ENCODE measurements around the gene PLB1. TPM values are rescaled to one million over a fixed set of nuclear protein-coding genes. Genes with fewer than 3 reads are reported as not detected.

The PLB1 gene
- total and polyA plus RNA-seq, 2 experiments from 2014 or later, result 0.06 to 0.21 TPM

DNA sequence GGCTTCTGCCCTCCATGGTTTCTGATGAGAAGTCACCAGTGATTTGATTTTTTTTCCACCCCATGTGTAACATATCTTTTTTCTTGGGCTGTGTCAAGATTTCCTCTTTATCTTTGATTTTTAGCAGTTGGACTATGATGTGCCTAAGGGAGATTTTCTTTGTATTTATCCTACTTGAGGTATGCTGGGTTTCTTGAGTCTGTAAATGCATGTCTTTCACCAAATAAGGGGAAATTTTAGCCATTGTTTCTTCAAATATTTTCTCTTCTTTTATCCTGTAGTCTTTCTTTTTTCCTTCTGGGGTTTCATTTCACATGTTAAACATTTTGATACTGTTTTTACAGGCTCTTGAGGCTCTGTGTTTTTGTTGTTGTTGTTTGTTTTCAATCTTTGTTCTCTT is 33.7 kb upstream of the PLB1 start:
- Histone ChIP-seq H3K27me3 (ENCODE audit: insufficient read depth) (no peaks in the 10 kb centered on the region), H3K4me2 (no peak overlapping the region), H3F3A (replicated peaks; ENCODE audit: low read depth) (no peaks in the 10 kb centered on the region), H2AFZ (no peak overlapping the region), H3K9me2 (ENCODE audit: insufficient read depth) (0 out of 2 replicates have a peak, but pooled peaks cover 8% of the 10 kb centered on the region), H3K27ac (ENCODE audit: low read depth) (no peak overlapping the region), H3K79me2 (replicated peaks; ENCODE audit: insufficient read depth) (no peaks in the 10 kb centered on the region), H4K20me1 (replicated peaks; ENCODE audit: insufficient read depth) (no peaks in the 10 kb centered on the region), H3K4me3 (no peak overlapping the region), H3K4me1 (ENCODE audit: insufficient read depth) (no peaks in the 10 kb centered on the region), H3K36me3 (ENCODE audit: insufficient read depth) (no peaks in the 10 kb centered on the region)
- DNase-seq (ENCODE audit: low spot score) (no peak), ATAC-seq (no peak)
- H3K27ac Mint-ChIP-seq, result no peak overlapping the region
- no peaks in the 10 kb centered on the region for H3K27me3 Mint-ChIP-seq (ENCODE audit: insufficient read depth, low read depth, poor library complexity)
- no peaks in the 10 kb centered on the region for H3K36me3 Mint-ChIP-seq (ENCODE audit: low read depth)
- H3K9me3 Mint-ChIP-seq, result peaks cover 12% of the 10 kb centered on the region; the same call in 1 of the 3 replicates
- no peaks in the 10 kb centered on the region for H3K4me1 Mint-ChIP-seq
- no peak overlapping the region for H3K4me3 Mint-ChIP-seq
- no peak for TF ChIP-seq NANOG (IDR thresholded peaks at IDR 0.05; ENCODE audit: borderline replicate concordance)
- TF ChIP-seq, protein P1, sequence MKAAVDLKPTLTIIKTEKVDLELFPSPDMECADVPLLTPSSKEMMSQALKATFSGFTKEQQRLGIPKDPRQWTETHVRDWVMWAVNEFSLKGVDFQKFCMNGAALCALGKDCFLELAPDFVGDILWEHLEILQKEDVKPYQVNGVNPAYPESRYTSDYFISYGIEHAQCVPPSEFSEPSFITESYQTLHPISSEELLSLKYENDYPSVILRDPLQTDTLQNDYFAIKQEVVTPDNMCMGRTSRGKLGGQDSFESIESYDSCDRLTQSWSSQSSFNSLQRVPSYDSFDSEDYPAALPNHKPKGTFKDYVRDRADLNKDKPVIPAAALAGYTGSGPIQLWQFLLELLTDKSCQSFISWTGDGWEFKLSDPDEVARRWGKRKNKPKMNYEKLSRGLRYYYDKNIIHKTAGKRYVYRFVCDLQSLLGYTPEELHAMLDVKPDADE (IDR thresholded peaks at IDR 0.05), result no peak
- TF ChIP-seq POLR2AphosphoS5 (IDR thresholded peaks at IDR 0.05; ENCODE audit: low read depth), result no peak
- no peak for TF ChIP-seq ZNF114 (CRISPR knock-in tag; IDR thresholded peaks at IDR 0.05)
- TF ChIP-seq, protein P2, sequence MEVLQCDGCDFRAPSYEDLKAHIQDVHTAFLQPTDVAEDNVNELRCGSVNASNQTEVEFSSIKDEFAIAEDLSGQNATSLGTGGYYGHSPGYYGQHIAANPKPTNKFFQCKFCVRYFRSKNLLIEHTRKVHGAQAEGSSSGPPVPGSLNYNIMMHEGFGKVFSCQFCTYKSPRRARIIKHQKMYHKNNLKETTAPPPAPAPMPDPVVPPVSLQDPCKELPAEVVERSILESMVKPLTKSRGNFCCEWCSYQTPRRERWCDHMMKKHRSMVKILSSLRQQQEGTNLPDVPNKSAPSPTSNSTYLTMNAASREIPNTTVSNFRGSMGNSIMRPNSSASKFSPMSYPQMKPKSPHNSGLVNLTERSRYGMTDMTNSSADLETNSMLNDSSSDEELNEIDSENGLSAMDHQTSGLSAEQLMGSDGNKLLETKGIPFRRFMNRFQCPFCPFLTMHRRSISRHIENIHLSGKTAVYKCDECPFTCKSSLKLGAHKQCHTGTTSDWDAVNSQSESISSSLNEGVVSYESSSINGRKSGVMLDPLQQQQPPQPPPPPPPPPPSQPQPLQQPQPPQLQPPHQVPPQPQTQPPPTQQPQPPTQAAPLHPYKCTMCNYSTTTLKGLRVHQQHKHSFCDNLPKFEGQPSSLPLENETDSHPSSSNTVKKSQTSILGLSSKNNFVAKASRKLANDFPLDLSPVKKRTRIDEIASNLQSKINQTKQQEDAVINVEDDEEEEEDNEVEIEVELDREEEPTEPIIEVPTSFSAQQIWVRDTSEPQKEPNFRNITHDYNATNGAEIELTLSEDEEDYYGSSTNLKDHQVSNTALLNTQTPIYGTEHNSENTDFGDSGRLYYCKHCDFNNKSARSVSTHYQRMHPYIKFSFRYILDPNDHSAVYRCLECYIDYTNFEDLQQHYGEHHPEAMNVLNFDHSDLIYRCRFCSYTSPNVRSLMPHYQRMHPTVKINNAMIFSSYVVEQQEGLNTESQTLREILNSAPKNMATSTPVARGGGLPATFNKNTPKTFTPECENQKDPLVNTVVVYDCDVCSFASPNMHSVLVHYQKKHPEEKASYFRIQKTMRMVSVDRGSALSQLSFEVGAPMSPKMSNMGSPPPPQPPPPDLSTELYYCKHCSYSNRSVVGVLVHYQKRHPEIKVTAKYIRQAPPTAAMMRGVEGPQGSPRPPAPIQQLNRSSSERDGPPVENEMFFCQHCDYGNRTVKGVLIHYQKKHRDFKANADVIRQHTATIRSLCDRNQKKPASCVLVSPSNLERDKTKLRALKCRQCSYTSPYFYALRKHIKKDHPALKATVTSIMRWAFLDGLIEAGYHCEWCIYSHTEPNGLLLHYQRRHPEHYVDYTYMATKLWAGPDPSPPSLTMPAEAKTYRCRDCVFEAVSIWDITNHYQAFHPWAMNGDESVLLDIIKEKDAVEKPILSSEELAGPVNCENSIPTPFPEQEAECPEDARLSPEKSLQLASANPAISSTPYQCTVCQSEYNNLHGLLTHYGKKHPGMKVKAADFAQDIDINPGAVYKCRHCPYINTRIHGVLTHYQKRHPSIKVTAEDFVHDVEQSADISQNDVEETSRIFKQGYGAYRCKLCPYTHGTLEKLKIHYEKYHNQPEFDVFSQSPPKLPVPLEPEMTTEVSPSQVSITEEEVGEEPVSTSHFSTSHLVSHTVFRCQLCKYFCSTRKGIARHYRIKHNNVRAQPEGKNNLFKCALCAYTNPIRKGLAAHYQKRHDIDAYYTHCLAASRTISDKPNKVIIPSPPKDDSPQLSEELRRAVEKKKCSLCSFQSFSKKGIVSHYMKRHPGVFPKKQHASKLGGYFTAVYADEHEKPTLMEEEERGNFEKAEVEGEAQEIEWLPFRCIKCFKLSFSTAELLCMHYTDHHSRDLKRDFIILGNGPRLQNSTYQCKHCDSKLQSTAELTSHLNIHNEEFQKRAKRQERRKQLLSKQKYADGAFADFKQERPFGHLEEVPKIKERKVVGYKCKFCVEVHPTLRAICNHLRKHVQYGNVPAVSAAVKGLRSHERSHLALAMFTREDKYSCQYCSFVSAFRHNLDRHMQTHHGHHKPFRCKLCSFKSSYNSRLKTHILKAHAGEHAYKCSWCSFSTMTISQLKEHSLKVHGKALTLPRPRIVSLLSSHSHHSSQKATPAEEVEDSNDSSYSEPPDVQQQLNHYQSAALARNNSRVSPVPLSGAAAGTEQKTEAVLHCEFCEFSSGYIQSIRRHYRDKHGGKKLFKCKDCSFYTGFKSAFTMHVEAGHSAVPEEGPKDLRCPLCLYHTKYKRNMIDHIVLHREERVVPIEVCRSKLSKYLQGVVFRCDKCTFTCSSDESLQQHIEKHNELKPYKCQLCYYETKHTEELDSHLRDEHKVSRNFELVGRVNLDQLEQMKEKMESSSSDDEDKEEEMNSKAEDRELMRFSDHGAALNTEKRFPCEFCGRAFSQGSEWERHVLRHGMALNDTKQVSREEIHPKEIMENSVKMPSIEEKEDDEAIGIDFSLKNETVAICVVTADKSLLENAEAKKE (CRISPR knock-in tag; IDR thresholded peaks at IDR 0.05), result no peak
- no peak for TF ChIP-seq EZH2phosphoT487 (IDR thresholded peaks at IDR 0.05; ENCODE audit: unreplicated experiment)
- TF ChIP-seq JUNB (IDR thresholded peaks at IDR 0.05; ENCODE audit: unreplicated experiment), result no peak
- TF ChIP-seq ZNF331 (CRISPR knock-in tag; IDR thresholded peaks at IDR 0.05; ENCODE audit: low read depth), result no peak
- TF ChIP-seq CREB1 (CRISPR knock-in tag; IDR thresholded peaks at IDR 0.05; ENCODE audit: low read depth), result no peak
- TF ChIP-seq, protein P3, sequence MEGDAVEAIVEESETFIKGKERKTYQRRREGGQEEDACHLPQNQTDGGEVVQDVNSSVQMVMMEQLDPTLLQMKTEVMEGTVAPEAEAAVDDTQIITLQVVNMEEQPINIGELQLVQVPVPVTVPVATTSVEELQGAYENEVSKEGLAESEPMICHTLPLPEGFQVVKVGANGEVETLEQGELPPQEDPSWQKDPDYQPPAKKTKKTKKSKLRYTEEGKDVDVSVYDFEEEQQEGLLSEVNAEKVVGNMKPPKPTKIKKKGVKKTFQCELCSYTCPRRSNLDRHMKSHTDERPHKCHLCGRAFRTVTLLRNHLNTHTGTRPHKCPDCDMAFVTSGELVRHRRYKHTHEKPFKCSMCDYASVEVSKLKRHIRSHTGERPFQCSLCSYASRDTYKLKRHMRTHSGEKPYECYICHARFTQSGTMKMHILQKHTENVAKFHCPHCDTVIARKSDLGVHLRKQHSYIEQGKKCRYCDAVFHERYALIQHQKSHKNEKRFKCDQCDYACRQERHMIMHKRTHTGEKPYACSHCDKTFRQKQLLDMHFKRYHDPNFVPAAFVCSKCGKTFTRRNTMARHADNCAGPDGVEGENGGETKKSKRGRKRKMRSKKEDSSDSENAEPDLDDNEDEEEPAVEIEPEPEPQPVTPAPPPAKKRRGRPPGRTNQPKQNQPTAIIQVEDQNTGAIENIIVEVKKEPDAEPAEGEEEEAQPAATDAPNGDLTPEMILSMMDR (conservative IDR thresholded peaks at IDR 0.05; ENCODE audit: low read depth in 2 of 2), result no peak
- TF ChIP-seq, protein P4, sequence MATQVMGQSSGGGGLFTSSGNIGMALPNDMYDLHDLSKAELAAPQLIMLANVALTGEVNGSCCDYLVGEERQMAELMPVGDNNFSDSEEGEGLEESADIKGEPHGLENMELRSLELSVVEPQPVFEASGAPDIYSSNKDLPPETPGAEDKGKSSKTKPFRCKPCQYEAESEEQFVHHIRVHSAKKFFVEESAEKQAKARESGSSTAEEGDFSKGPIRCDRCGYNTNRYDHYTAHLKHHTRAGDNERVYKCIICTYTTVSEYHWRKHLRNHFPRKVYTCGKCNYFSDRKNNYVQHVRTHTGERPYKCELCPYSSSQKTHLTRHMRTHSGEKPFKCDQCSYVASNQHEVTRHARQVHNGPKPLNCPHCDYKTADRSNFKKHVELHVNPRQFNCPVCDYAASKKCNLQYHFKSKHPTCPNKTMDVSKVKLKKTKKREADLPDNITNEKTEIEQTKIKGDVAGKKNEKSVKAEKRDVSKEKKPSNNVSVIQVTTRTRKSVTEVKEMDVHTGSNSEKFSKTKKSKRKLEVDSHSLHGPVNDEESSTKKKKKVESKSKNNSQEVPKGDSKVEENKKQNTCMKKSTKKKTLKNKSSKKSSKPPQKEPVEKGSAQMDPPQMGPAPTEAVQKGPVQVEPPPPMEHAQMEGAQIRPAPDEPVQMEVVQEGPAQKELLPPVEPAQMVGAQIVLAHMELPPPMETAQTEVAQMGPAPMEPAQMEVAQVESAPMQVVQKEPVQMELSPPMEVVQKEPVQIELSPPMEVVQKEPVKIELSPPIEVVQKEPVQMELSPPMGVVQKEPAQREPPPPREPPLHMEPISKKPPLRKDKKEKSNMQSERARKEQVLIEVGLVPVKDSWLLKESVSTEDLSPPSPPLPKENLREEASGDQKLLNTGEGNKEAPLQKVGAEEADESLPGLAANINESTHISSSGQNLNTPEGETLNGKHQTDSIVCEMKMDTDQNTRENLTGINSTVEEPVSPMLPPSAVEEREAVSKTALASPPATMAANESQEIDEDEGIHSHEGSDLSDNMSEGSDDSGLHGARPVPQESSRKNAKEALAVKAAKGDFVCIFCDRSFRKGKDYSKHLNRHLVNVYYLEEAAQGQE (IDR thresholded peaks at IDR 0.05; ENCODE audit: unreplicated experiment), result no peak
- no peak for TF ChIP-seq EZH2 (IDR thresholded peaks at IDR 0.05; ENCODE audit: low read depth, unreplicated experiment)
- no peak for TF ChIP-seq STAT1 (IDR thresholded peaks at IDR 0.05; ENCODE audit: unreplicated experiment)
